Neural crest cell (in vitro differentiated cells): ENCODE measurements around the gene FOXC2. TPM values are rescaled to one million over a fixed set of nuclear protein-coding genes. Genes with fewer than 3 reads are reported as not detected.
A peak's percentile ranks its signal among the peaks of the same experiment; 100 is the strongest.

ENCODE experiments used
- DNase-seq: peaks from one replicate; pipeline ENCODE4 v3.0.0; 2021; ENCODE audit warnings: low read depth, mixed read lengths, low spot score
- H3K27ac Mint-ChIP-seq: one replicate; pipeline ENCODE4 v1.8.0; 2021; ENCODE audit warnings: mild to moderate bottlenecking, mixed read lengths; ENCODE audit not compliant: unreplicated experiment
- H3K27me3 Mint-ChIP-seq: 2 replicates; pipeline ENCODE4 v1.8.0; 2021; ENCODE audit warnings: low read depth, mild to moderate bottlenecking, mixed read lengths
- H3K36me3 Mint-ChIP-seq: 2 replicates; pipeline ENCODE4 v1.8.0; 2021; ENCODE audit warnings: low read depth, mild to moderate bottlenecking, mixed read lengths
- H3K4me1 Mint-ChIP-seq: 2 replicates; pipeline ENCODE4 v1.8.0; 2021; ENCODE audit warnings: mixed read lengths
- H3K4me3 Mint-ChIP-seq: one replicate; pipeline ENCODE4 v1.8.0; 2021; ENCODE audit warnings: mild to moderate bottlenecking, mixed read lengths
- H3K9me3 Mint-ChIP-seq: 2 replicates; pipeline ENCODE4 v1.8.0; 2021; ENCODE audit warnings: mixed read lengths
- total RNA-seq: library from RNA; stranded (reverse); gene quantifications from 2 replicates; pipeline ENCODE4 v1.2.1, GENCODE V29; 2021
- TF ChIP-seq, protein P1 (sequence below): fragments of 200-600 bp; sonication (generic); conservative IDR thresholded peaks from 2 replicates; pipeline ENCODE4 v1.5.0; 2021; ENCODE audit warnings: antibody characterized with exemption, mild to moderate bottlenecking

Gene FOXC2
- total RNA-seq, 1 donor from 2014 or later, result not detected

DNA sequence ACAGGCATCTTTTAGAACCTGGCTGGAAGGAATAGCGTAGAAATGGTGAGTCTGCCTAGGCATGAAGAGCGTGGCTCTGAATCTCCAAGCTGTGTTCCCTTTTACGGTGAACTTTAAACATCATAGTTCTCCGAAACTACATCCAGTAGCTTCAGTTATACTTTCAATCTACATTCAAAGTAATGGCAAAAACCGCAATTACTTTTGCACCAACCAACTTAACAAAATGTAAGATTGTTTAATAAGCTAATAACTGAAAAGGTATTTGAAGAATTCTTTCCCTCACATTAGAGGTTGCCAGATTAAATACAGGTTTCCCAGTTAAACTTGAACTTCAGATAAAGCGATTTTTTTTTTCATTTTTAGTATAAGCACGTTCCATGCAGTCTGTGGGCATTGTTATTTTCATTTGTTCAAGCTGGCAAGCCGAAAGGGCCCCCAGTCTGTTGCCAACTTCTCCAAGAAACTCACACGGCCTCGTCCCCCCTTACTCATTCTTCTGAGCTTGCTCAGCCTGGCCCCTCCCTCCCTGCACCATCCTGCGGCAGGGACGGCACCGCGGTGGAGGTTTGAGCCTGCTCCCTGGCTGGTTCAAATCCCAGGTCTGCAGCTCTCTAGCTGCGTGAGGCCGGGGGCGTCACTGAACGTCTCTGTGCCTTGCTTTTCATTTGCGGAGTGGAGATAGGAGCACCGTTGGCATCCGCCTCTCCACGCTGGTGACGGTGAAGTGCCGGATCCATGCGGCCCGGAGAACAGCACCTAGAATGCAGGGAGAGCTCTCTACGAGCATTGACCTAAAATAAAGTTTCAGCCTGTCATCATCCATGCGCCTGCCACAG lies 8.1 kb upstream of the FOXC2 start:
- H3K4me1 Mint-ChIP-seq, result peaks cover 15% of the 10 kb centered on the region
- H3K36me3 Mint-ChIP-seq, result no peaks in the 10 kb centered on the region
- no peaks in the 10 kb centered on the region for H3K9me3 Mint-ChIP-seq
- no peak overlapping the region for H3K27ac Mint-ChIP-seq
- TF ChIP-seq, protein P1, sequence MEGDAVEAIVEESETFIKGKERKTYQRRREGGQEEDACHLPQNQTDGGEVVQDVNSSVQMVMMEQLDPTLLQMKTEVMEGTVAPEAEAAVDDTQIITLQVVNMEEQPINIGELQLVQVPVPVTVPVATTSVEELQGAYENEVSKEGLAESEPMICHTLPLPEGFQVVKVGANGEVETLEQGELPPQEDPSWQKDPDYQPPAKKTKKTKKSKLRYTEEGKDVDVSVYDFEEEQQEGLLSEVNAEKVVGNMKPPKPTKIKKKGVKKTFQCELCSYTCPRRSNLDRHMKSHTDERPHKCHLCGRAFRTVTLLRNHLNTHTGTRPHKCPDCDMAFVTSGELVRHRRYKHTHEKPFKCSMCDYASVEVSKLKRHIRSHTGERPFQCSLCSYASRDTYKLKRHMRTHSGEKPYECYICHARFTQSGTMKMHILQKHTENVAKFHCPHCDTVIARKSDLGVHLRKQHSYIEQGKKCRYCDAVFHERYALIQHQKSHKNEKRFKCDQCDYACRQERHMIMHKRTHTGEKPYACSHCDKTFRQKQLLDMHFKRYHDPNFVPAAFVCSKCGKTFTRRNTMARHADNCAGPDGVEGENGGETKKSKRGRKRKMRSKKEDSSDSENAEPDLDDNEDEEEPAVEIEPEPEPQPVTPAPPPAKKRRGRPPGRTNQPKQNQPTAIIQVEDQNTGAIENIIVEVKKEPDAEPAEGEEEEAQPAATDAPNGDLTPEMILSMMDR, result no peak
- no peak overlapping the region for H3K4me3 Mint-ChIP-seq
- peaks cover 36% of the 10 kb centered on the region for H3K27me3 Mint-ChIP-seq
- DNase-seq, result no peak

DNA sequence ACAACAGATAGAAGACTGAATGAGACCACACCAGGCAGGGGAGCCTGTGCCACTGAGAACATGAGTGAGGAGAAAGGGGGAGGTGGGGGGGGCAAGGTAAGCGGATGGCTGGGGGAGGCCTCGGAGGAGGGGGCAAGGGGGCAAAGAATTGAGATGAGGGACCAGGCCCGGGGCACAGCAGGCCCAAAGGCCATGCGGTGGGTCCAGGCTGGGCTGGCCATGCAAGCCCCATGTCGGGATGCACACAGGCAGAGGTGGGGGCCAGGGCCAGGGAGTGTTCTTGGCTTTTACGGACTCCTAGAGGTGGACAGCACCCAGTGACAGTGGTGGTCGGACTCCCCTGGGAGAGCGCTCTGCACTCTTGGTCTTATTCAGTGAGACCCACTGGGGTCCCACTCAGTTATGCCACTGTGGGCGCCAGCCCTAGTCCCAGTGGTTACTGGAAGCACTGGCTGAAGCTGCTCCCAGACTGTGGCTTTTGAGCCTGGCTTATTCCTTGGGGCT lies 6.8 kb upstream of the FOXC2 start:
- H3K4me3 Mint-ChIP-seq, result no peak overlapping the region
- no peak for DNase-seq
- peaks cover 16% of the 10 kb centered on the region for H3K4me1 Mint-ChIP-seq
- no peaks in the 10 kb centered on the region for H3K9me3 Mint-ChIP-seq
- no peak overlapping the region for H3K27ac Mint-ChIP-seq
- TF ChIP-seq, protein P1, result no peak
- no peaks in the 10 kb centered on the region for H3K36me3 Mint-ChIP-seq
- peaks cover 49% of the 10 kb centered on the region for H3K27me3 Mint-ChIP-seq

DNA sequence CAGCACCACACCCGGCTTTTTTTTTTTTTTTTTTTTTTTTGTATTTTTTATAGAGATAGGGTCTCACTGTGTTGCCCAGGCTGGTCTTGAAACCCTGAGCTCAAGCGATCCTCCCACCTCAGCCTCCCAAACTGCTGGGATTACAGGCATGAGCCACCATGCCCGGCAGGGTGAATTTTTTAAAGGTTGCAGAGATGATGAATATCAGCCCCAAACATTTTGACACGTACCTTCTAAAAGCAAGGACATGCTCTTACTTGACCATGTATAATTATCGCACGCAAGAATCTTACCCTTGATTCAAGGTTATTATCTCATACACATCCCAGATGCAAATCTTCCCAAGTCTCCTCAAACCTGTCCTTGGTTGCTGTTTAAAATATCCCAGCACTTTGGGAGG lies 4.3 kb upstream of the FOXC2 start:
- Mint-ChIP-seq H3K27me3 (peaks cover 65% of the 10 kb centered on the region), H3K27ac (no peak overlapping the region), H3K36me3 (no peaks in the 10 kb centered on the region), H3K4me3 (no peak overlapping the region), H3K9me3 (no peaks in the 10 kb centered on the region), H3K4me1 (peaks cover 19% of the 10 kb centered on the region)
- DNase-seq, result no peak
- TF ChIP-seq, protein P1, result no peak

DNA sequence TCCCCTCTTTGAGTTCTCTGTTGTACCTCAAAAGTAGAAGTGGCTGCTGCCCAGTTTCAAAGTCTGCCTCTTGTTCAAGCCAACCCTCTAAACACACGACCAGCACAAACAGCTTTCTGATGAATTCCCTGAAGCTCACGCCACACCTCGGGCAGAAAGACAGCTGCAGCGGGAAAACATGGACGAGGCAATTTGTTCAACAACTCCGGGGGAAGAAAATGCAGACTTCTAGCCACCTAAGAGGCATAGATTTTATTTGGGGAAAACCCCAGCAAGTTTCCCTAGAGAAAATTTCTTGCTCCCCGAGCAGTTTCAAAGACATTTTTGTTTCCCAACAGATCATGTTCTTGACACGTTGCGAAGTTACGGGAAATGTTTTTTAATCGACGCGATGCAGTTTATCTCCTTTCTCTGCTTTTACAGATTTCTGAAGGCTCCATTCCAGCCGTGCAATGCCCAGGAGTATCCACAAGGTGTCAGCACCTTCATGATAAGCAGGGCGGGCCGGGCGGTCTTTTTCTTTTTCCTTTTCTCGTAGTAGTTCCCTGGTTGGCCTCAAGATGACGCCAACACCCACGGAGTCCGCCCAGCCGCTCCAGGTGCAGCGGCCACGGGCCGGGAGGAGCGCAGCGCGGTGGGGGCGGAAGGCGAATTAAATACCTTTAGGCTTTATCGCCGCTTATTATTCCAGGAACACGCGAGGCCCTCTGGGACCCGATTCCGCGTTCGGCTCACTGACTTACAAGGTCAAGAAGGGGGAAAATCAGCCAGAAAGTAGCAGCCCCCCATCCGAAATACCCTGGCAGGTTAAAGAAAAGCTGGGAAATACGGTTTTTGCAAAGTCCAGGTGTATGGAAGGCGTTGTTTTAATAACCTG lies 2.9 kb upstream of the FOXC2 start:
- DNase-seq, result peak; percentile 95
- no peak overlapping the region for H3K27ac Mint-ChIP-seq
- H3K27me3 Mint-ChIP-seq, result peaks cover 67% of the 10 kb centered on the region
- H3K9me3 Mint-ChIP-seq, result no peaks in the 10 kb centered on the region
- TF ChIP-seq, protein P1, result peak; percentile 100
- peak overlapping the region; percentile 59 for H3K4me3 Mint-ChIP-seq
- no peaks in the 10 kb centered on the region for H3K36me3 Mint-ChIP-seq
- peaks cover 19% of the 10 kb centered on the region for H3K4me1 Mint-ChIP-seq

DNA sequence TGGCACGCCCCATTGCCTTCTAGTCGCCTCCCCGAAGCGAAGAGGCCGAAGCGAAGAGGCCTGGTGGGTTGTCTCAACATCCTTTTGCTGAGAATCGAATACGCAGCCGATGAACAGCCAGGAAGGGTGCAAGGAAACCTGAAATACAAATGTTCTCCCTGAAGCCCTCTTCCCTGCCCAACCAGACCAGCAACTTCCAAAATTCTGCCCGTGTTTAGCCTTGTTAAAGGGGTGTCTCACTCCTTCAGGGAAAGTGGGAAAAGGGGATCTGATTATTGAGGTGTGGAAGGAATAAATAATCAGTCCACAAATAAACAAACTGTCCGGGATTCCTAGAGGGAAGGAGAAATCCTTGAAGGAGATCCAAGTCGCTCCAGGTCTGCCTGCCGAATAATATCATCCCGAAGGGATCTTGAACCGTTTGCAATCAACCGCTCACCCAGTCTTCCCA lies 1.4 kb upstream of the FOXC2 start:
- H3K4me3 Mint-ChIP-seq, result peak overlapping the region; percentile 36
- H3K27ac Mint-ChIP-seq, result no peak overlapping the region
- DNase-seq, result no peak
- TF ChIP-seq, protein P1, result no peak
- no peaks in the 10 kb centered on the region for H3K36me3 Mint-ChIP-seq
- peaks cover 19% of the 10 kb centered on the region for H3K4me1 Mint-ChIP-seq
- H3K9me3 Mint-ChIP-seq, result no peaks in the 10 kb centered on the region
- H3K27me3 Mint-ChIP-seq, result peaks cover 78% of the 10 kb centered on the region
